HepG2 (cell line): ENCODE measurements around the gene UBE3A. TPM values are rescaled to one million over a fixed set of nuclear protein-coding genes. Genes with fewer than 3 reads are reported as not detected.

Experiments used
- GABPA ChIP-seq, 2 experiments: IDR thresholded peaks; 2 replicates each; pipeline ENCODE4 v1.6.1; 2011 to 2016; ENCODE audit warnings: low read depth in 2 of 2, low read length in 1 of 2, missing biosample characterization in 1 of 2, missing genetic modification characterization in 1 of 2
- HNRNPK ChIP-seq: fragments of 200-400 bp; formaldehyde crosslinking; IDR thresholded peaks from 2 replicates; pipeline ENCODE4 v1.6.1; 2018; ENCODE audit warnings: low read length, low read depth, moderate library complexity, mild to moderate bottlenecking; ENCODE audit not compliant: poor library complexity, severe bottlenecking
- IRX3 ChIP-seq: sonication (generic); formaldehyde crosslinking; IDR thresholded peaks from 2 replicates; pipeline ENCODE4 v1.8.1; 2023; ENCODE audit warnings: mild to moderate bottlenecking, low read depth, missing genetic modification reagents, borderline replicate concordance
- MYC ChIP-seq: sonication (generic); formaldehyde crosslinking; IDR thresholded peaks from 2 replicates; pipeline ENCODE4 v1.9.0; 2021; ENCODE audit warnings: missing genetic modification reagents, borderline replicate concordance
- NCOA5 ChIP-seq: sonication (generic); formaldehyde crosslinking; IDR thresholded peaks from 2 replicates; pipeline ENCODE4 v1.4.0; 2020; ENCODE audit warnings: missing genetic modification reagents
- NFKBIZ ChIP-seq: IDR thresholded peaks from 2 replicates; pipeline ENCODE4 v1.6.1; 2018; ENCODE audit warnings: missing genetic modification reagents, missing compliant biosample characterization
- RAD21 ChIP-seq: fragments of 450-650 bp; formaldehyde crosslinking; IDR thresholded peaks from 2 replicates; pipeline ENCODE4 v1.5.0; 2020; ENCODE audit warnings: mild to moderate bottlenecking
- SKI ChIP-seq: fragments of 450-650 bp; IDR thresholded peaks from one replicate; pipeline ENCODE4 v1.6.1; 2018; ENCODE audit warnings: mild to moderate bottlenecking; ENCODE audit not compliant: partially characterized antibody
- XRCC5 ChIP-seq: fragments of 200-400 bp; formaldehyde crosslinking; optimal IDR thresholded peaks from 2 replicates; pipeline ENCODE3; 2017; ENCODE audit warnings: mild to moderate bottlenecking, low read length
- ZFYVE20 ChIP-seq: sonication (generic); formaldehyde crosslinking; IDR thresholded peaks from 2 replicates; pipeline ENCODE4 v1.8.0; 2023; ENCODE audit warnings: low read depth, mild to moderate bottlenecking, moderate library complexity, missing genetic modification reagents, borderline replicate concordance
- ZNF24 ChIP-seq: fragments of 450-650 bp; IDR thresholded peaks from 2 replicates; pipeline ENCODE4 v1.6.1; 2017; ENCODE audit warnings: antibody characterized with exemption, mild to moderate bottlenecking
- ZNF296 ChIP-seq: sonication (generic); formaldehyde crosslinking; conservative IDR thresholded peaks from 2 replicates; pipeline ENCODE4 v1.5.0; 2020; ENCODE audit warnings: mild to moderate bottlenecking, missing genetic modification reagents
- ZNF431 ChIP-seq: sonication (generic); formaldehyde crosslinking; IDR thresholded peaks from 2 replicates; pipeline ENCODE4 v1.9.0; 2022; ENCODE audit warnings: missing genetic modification reagents, low read depth, mild to moderate bottlenecking, borderline replicate concordance
- ZNF83 ChIP-seq: sonication (generic); formaldehyde crosslinking; IDR thresholded peaks from 2 replicates; pipeline ENCODE4 v1.4.0; 2020; ENCODE audit warnings: missing genetic modification reagents, mild to moderate bottlenecking, borderline replicate concordance
- polyA plus RNA-seq, 8 experiments: library from polyadenylated mRNA; depleted of rRNA in 3 of 8; stranded (reverse) in 7 of 8; unstranded in 1 of 8; fragments of >200 nt; fragmentation: Illumina TruSeq in 4 of 8; extraction: Trizol in 4 of 8; gene quantifications; 2 replicates each; pipeline versions ENCODE4 v1.2.1 to v1.2.3, GENCODE V29; 2011 to 2016; ENCODE audit warnings: low read depth in 4 of 8, missing spikeins in 1 of 8, mixed read lengths in 1 of 8; ENCODE audit not compliant: insufficient read depth in 1 of 8
- total RNA-seq, 5 experiments: library from RNA; depleted of rRNA; stranded (reverse); fragments of >200 nt; fragmentation: Illumina TruSeq; extraction: Trizol; gene quantifications; 2 replicates each; pipeline ENCODE4 v1.2.3, GENCODE V29; 2016; ENCODE audit warnings: low read depth in 1 of 5
- TF ChIP-seq, protein P1 (sequence below): sonication (generic); formaldehyde crosslinking; IDR thresholded peaks from 2 replicates; pipeline ENCODE4 v1.5.0; 2020; ENCODE audit warnings: mild to moderate bottlenecking, missing genetic modification reagents
- TF ChIP-seq, protein P2 (sequence below), 2 experiments: sonication (generic) in 1 of 2; formaldehyde crosslinking in 1 of 2; IDR thresholded peaks; 2 replicates each; pipeline versions ENCODE4 v1.4.0 to v1.6.1; 2016 to 2020; ENCODE audit warnings: borderline replicate concordance in 1 of 2, low read depth in 1 of 2, mild to moderate bottlenecking in 1 of 2, missing genetic modification reagents in 1 of 2
- TF ChIP-seq, protein P3 (sequence below): IDR thresholded peaks from 2 replicates; pipeline ENCODE4 v1.6.1; 2016; ENCODE audit warnings: missing compliant biosample characterization, missing genetic modification reagents, borderline replicate concordance
- TF ChIP-seq, protein P4 (sequence below): sonication (generic); formaldehyde crosslinking; IDR thresholded peaks from 2 replicates; pipeline ENCODE4 v1.8.0; 2022; ENCODE audit warnings: missing genetic modification reagents, mild to moderate bottlenecking, borderline replicate concordance

Gene UBE3A
- total and polyA plus RNA-seq, 2 of the 13 experiments (the other 11 are each of a cell fraction or from before 2014, with no cell fraction given) = 17.3 to 80.5 TPM

DNA sequence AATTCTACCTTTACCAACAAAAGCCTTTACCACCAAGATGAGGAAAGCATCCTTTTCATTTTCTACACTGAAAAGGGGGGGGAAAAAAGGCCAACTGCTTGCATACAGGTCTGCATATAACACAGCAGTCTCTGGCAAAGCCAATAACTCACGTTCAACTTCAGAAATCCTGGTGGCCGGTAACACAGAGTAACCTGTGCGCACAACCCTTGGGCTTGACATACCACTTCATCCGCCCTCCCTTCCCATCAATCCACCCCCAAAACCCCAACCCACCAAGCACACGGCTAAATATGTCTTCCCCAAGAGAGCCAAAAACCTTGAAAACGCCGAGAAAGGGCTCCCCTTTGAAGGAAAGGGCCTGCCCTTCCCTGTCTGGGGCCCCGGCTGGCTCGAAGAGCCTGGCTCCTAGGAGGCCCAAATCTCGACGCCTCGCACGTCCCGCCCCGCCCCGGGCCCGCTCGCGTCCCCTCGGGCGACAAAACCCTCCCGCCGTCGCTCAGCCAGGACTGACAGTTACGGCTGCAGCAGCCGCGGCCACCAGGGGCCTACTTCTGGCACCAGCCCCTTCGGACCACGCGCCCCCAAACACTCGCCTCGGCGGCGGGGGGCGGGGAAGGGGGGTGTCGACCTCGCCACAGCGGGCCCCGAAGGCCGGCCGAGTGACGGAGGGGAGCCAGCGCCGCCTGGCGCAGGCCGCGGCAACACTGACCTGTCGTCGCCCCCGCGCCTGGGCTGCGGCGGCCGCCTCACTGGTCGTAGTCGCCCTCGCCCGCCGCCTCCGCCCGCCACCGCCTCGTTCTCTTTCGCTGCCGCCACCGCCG lies 835 bp downstream of the UBE3A start (continued):
- TF ChIP-seq, protein P1, sequence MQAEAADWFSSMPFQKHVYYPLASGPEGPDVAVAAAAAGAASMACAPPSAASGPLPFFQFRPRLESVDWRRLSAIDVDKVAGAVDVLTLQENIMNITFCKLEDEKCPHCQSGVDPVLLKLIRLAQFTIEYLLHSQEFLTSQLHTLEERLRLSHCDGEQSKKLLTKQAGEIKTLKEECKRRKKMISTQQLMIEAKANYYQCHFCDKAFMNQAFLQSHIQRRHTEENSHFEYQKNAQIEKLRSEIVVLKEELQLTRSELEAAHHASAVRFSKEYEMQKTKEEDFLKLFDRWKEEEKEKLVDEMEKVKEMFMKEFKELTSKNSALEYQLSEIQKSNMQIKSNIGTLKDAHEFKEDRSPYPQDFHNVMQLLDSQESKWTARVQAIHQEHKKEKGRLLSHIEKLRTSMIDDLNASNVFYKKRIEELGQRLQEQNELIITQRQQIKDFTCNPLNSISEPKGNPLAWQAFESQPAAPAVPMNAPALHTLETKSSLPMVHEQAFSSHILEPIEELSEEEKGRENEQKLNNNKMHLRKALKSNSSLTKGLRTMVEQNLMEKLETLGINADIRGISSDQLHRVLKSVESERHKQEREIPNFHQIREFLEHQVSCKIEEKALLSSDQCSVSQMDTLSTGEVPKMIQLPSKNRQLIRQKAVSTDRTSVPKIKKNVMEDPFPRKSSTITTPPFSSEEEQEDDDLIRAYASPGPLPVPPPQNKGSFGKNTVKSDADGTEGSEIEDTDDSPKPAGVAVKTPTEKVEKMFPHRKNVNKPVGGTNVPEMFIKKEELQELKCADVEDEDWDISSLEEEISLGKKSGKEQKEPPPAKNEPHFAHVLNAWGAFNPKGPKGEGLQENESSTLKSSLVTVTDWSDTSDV (CRISPR knock-in tag) = no peak
- TF ChIP-seq, protein P2, sequence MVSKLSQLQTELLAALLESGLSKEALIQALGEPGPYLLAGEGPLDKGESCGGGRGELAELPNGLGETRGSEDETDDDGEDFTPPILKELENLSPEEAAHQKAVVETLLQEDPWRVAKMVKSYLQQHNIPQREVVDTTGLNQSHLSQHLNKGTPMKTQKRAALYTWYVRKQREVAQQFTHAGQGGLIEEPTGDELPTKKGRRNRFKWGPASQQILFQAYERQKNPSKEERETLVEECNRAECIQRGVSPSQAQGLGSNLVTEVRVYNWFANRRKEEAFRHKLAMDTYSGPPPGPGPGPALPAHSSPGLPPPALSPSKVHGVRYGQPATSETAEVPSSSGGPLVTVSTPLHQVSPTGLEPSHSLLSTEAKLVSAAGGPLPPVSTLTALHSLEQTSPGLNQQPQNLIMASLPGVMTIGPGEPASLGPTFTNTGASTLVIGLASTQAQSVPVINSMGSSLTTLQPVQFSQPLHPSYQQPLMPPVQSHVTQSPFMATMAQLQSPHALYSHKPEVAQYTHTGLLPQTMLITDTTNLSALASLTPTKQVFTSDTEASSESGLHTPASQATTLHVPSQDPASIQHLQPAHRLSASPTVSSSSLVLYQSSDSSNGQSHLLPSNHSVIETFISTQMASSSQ (IDR thresholded peaks at IDR 0.05; ENCODE audit: low read depth) = no peak
- TF ChIP-seq, protein P2 (CRISPR knock-in tag; IDR thresholded peaks at IDR 0.05; ENCODE audit: borderline replicate concordance) = no peak
- TF ChIP-seq, protein P3, sequence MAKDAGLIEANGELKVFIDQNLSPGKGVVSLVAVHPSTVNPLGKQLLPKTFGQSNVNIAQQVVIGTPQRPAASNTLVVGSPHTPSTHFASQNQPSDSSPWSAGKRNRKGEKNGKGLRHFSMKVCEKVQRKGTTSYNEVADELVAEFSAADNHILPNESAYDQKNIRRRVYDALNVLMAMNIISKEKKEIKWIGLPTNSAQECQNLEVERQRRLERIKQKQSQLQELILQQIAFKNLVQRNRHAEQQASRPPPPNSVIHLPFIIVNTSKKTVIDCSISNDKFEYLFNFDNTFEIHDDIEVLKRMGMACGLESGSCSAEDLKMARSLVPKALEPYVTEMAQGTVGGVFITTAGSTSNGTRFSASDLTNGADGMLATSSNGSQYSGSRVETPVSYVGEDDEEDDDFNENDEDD (CRISPR knock-in tag) = peak; percentile 22; the same call in 1 of the 2 replicates
- no peak for TF ChIP-seq SKI
- TF ChIP-seq XRCC5 = peak; percentile 64
- peak; percentile 63 for TF ChIP-seq HNRNPK
- TF ChIP-seq, protein P4, sequence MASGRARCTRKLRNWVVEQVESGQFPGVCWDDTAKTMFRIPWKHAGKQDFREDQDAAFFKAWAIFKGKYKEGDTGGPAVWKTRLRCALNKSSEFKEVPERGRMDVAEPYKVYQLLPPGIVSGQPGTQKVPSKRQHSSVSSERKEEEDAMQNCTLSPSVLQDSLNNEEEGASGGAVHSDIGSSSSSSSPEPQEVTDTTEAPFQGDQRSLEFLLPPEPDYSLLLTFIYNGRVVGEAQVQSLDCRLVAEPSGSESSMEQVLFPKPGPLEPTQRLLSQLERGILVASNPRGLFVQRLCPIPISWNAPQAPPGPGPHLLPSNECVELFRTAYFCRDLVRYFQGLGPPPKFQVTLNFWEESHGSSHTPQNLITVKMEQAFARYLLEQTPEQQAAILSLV (CRISPR knock-in tag) = no peak
- TF ChIP-seq IRX3 (CRISPR knock-in tag) = no peak
- no peak for TF ChIP-seq ZNF24
- no peak for TF ChIP-seq ZNF296 (CRISPR knock-in tag)
- no peak for TF ChIP-seq GABPA (IDR thresholded peaks at IDR 0.05; ENCODE audit: low read depth, low read length)
- no peak for TF ChIP-seq GABPA (CRISPR knock-in tag; IDR thresholded peaks at IDR 0.05; ENCODE audit: low read depth)
- TF ChIP-seq MYC = peak; percentile 50; the same call in 1 of the 2 replicates
- TF ChIP-seq NCOA5 (CRISPR knock-in tag) = no peak
- TF ChIP-seq RAD21 (CRISPR knock-in tag) = peak; percentile 50
- TF ChIP-seq ZFYVE20 (CRISPR knock-in tag) = 0 out of 2 replicates have a peak, but pooled peaks have one; percentile 19
- no peak for TF ChIP-seq NFKBIZ (CRISPR knock-in tag)
- peak; percentile 37; the same call in 1 of the 2 replicates for TF ChIP-seq ZNF431 (CRISPR knock-in tag)
- TF ChIP-seq ZNF83 (CRISPR knock-in tag) = 0 out of 2 replicates have a peak, but pooled peaks have one; percentile 11
